Suppressor macrophage treated with lipopolysaccharide for 4 hours (primary cell): ENCODE results near the gene AIF1.

Experiments used
- DNase-seq: peaks from one replicate; pipeline ENCODE4 v3.0.0-alpha.2; 2020

The AIF1 gene

GRCh38 chr6:31614684-31615578 lies at the start of gene AIF1:
Gene AIF1, plus strand, starts transcription at chr6:31615234. Its CDS starts 96 bp downstream, at chr6:31615330.
- peak; percentile 76 for DNase-seq

- DNase-seq = peak; percentile 77
Measured at GRCh38 chr6:31567531-31568370, 47.3 kb upstream of the AIF1 start.

GRCh38 chr6:31568537-31568961 lies 46.5 kb upstream of the AIF1 start:
- peak; percentile 96 for DNase-seq

- DNase-seq = no peak
Measured at GRCh38 chr6:31569861-31570536, 45.0 kb upstream of the AIF1 start.

- DNase-seq = no peak
Measured at GRCh38 chr6:31572041-31572911, 42.8 kb upstream of the AIF1 start, which contains the start of gene LTA. Gene LTA, plus strand, starts transcription at chr6:31572289. Its CDS starts 454 bp downstream, at chr6:31572743.

GRCh38 chr6:31573239-31574105 lies 41.6 kb upstream of the AIF1 start:
- no peak for DNase-seq

- peak; percentile 63 for DNase-seq
Measured at GRCh38 chr6:31574106-31575061, 40.6 kb upstream of the AIF1 start.

GRCh38 chr6:31575335-31575901 lies 39.6 kb upstream of the AIF1 start, which contains the start of gene TNF:
Gene TNF, plus strand, starts transcription at chr6:31575565. Its CDS starts 177 bp downstream, at chr6:31575742.
- peak; percentile 97 for DNase-seq

GRCh38 chr6:31575952-31576685 lies 38.9 kb upstream of the AIF1 start:
- DNase-seq = no peak

GRCh38 chr6:31576897-31577578 lies 38.0 kb upstream of the AIF1 start:
- DNase-seq = no peak

GRCh38 chr6:31577579-31577966 lies 37.5 kb upstream of the AIF1 start:
- DNase-seq = no peak

- DNase-seq = no peak
Measured at GRCh38 chr6:31578184-31579118, 36.6 kb upstream of the AIF1 start.

GRCh38 chr6:31579119-31579505 lies 35.9 kb upstream of the AIF1 start:
- no peak for DNase-seq

- no peak for DNase-seq
Measured at GRCh38 chr6:31579546-31580437, 35.2 kb upstream of the AIF1 start.

- DNase-seq = no peak
Measured at GRCh38 chr6:31580438-31580740, 34.6 kb upstream of the AIF1 start.
